ENCODE measurements around the gene VPS13C.

The VPS13C gene, protein sequence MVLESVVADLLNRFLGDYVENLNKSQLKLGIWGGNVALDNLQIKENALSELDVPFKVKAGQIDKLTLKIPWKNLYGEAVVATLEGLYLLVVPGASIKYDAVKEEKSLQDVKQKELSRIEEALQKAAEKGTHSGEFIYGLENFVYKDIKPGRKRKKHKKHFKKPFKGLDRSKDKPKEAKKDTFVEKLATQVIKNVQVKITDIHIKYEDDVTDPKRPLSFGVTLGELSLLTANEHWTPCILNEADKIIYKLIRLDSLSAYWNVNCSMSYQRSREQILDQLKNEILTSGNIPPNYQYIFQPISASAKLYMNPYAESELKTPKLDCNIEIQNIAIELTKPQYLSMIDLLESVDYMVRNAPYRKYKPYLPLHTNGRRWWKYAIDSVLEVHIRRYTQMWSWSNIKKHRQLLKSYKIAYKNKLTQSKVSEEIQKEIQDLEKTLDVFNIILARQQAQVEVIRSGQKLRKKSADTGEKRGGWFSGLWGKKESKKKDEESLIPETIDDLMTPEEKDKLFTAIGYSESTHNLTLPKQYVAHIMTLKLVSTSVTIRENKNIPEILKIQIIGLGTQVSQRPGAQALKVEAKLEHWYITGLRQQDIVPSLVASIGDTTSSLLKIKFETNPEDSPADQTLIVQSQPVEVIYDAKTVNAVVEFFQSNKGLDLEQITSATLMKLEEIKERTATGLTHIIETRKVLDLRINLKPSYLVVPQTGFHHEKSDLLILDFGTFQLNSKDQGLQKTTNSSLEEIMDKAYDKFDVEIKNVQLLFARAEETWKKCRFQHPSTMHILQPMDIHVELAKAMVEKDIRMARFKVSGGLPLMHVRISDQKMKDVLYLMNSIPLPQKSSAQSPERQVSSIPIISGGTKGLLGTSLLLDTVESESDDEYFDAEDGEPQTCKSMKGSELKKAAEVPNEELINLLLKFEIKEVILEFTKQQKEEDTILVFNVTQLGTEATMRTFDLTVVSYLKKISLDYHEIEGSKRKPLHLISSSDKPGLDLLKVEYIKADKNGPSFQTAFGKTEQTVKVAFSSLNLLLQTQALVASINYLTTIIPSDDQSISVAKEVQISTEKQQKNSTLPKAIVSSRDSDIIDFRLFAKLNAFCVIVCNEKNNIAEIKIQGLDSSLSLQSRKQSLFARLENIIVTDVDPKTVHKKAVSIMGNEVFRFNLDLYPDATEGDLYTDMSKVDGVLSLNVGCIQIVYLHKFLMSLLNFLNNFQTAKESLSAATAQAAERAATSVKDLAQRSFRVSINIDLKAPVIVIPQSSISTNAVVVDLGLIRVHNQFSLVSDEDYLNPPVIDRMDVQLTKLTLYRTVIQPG (N-terminal part only)

DNA sequence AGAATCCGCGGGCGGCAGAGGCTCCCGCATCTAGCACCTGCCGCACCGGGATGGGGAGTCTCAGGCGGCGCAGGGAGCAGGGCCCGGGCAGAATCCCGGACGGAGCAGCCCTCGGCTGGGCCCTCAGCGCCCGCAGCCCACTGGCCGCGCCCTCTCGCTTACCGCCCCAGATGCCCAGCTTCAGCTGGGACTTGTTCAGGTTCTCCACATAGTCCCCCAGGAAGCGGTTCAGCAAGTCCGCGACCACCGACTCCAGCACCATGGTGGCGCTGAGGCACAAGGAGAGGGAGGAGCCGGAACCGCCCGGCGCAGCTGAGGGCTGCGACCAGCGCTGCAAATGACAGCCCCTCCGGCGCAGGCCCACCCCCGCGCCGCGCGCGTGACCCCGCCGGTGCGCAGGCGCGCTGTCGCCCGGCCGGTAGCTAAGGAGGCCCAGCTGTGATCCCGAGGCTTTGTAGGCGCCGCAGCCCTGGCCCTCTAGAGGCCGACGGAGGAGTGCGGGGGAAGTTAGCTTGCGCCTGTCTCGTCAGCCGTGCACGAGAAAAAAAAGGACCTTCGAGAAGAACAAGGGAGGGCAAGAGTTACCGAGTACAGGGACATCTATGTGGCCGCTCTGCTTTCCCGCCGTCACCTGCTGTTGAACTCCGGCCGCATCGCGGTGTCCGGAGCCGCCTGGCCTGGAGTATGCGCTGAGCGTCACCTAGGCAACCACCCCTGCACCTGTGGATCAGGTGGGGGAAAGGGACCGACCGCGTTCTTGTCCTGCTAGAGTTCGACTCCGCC is at the start of gene VPS13C:
VPS13C (minus strand) TSS at position 335 of the 783 bp plus-strand sequence; CDS start at position 262, 73 bp downstream.
- peak; percentile 84 to 85 for DNase-seq

DNA sequence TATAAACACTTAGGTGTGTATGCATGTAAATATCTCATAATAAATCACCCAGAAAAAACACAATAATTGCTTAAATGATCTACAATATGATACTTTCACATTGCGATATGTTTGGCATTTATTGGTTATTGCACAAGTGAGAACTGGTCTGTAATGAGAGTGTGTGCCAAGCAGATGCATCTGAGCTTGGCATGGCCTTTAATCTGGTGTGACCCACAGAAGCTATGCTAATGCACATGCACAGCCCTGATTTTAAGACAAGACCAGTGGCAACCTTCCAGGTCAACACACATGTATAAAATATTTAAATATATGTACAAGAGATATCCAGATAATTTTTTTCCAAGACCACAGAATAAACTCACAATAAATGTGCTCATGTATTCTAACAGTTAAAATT is 49.2 kb upstream of the VPS13C start:
- no peak for DNase-seq

DNA sequence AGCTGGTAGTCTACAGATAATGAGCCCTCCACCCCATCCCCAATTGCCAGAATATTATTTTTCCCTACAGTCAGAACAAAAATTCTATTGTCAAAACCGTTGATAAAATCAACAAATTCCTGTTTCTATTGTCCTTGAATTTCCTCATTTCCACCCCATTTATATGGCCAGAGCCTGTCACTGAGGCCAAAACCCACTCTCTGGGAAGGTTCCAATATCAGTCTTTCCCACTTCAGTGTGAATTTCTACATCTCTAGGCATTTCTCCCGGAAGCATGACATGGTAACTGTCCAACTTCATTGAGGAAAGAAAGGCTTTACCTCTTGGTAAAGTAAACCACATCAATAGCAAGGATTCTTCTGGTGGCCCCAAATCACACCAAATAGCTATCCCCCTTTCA is 48.2 kb upstream of the VPS13C start:
- no peak for DNase-seq

DNA sequence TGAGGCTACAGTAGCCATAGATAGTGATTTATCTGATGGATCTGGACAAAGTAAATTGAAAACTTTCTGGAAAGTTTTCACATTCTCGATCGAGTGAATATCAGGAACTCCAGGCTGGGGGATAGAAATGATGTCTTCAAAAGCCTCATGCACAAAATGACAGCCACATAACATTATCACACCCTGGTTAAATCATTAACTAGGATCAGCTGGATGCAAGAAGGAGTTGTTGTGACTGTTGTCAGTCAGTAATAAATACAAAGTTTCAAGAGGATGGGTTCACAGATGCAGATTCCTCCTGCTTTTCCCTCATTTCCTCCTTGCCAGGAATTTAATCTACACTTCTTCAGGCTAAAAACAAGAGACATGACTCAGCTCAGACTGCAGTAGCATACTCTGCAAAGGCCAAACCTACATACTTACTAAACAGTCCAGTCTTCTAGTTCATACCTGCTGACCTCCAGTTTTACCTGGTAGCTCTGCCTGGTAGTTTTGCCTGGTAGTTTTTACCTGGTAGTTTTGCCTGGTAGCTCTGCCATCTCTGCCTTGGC is 47.4 kb upstream of the VPS13C start:
- no peak for DNase-seq

- no peak for DNase-seq
Measured at GRCh38 chr15:62106096-62106495, 45.8 kb upstream of the VPS13C start.

DNA sequence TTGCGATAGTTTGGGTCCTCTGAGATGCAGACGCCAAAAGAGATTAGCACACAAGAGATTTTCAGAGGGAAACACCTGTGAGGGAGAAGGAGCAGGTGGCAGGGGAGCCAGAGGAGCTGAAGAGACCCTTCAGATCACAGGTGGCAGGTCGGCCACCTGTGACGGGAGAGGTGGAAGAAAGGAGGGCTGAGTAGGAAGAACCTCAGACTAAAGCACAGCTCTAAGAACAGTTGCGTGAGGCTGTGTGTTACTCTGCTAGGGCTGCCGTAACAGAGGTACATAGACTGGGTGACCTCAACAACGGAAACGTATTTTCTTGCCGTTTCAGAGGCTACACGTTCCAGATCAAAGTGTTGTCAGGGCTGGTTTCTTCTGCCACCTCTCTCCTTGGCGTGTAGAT is 45.0 kb upstream of the VPS13C start:
- DNase-seq = no peak

- DNase-seq = no peak
Measured at GRCh38 chr15:62104846-62105245, 44.6 kb upstream of the VPS13C start.

GRCh38 chr15:62104401-62104800 is 44.2 kb upstream of the VPS13C start:
- DNase-seq = no peak

- DNase-seq = no peak
Measured at GRCh38 chr15:62103431-62103830, 43.2 kb upstream of the VPS13C start.

GRCh38 chr15:62099094-62099601 is 38.9 kb upstream of the VPS13C start:
- no peak for DNase-seq

GRCh38 chr15:62094388-62094787 is 34.1 kb upstream of the VPS13C start:
- no peak for DNase-seq

DNA sequence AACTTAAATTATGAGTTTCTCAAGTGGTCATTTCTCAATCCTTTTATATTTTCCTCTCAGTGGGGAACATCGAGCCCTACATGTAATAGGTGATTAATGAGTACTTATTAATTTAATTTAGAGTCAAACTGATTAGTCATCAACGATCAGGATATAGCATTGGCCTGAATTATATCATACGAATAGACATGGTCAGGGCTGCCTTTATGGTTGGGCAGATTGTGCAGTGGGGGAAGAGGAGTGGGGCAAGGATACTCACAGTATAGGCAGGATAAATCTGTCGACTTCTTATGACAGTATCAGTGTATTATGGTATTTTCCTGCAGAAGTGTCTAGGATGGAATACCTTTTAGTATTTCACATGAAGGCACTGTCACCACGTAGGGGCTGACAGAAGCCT is 33.6 kb upstream of the VPS13C start:
- no peak for DNase-seq

GRCh38 chr15:62090988-62091387 is 30.7 kb upstream of the VPS13C start:
- no peak for DNase-seq

GRCh38 chr15:62089616-62090015 is 29.4 kb upstream of the VPS13C start:
- DNase-seq = no peak

DNA sequence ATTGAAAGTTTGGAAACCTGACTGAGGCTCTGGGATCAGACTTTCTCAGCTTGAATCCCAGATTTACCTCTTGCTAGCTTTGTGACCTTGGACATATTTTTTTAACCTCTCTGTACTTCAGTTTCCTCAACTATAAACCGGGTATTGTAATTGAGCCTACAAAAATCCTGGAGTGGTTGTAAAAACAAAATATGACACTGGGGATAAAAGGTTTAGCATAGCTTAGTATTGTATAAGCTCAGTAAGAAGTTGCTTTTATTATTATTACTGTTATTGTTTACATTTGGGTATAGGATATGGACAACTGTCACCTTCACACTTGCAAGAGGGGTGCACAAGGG is 28.1 kb upstream of the VPS13C start:
- no peak for DNase-seq

- no peak for DNase-seq
Measured at GRCh38 chr15:62087671-62088352, 27.6 kb upstream of the VPS13C start.

DNA sequence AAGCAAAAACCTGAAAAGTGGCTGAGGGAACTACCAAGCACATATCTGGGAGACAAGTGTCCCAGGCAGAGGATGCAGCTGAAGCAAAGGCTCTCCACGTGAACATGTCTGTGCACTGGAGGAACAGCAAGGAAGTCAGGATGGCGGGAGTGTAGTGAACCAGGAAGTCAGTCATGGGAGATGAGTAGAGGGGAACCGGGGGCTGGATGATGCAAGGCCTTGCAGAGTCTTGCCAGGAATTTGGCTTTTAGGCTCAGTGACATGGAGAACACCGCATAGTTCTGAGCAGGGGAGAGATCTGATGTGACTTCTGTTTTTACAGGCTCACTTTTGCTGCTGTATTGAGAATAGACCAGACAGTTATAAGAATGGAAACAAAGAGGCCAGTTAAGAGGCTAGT is 25.5 kb upstream of the VPS13C start:
- no peak for DNase-seq

- DNase-seq = no peak
Measured at GRCh38 chr15:62083194-62084154, 23.2 kb upstream of the VPS13C start.

GRCh38 chr15:62079594-62079993 is 19.3 kb upstream of the VPS13C start:
- no peak for DNase-seq

All from stimulated activated CD4-positive, alpha-beta T cell treated with anti-CD3 and anti-CD28 coated beads, Interleukin-2, amount 100 ng/mL, for 48 hours (primary cell).